Osteoblast (primary cell): ENCODE measurements around the gene PCDHA7. TPM values are rescaled to one million over a fixed set of nuclear protein-coding genes. Genes with fewer than 3 reads are reported as not detected.
"Not testable (repeated sequence)": the region's sequence is repeated elsewhere in the genome, so short reads cannot be mapped to it uniquely, and the experiment has no call there.

Experiments used
- DNase-seq: peaks from one replicate; pipeline ENCODE4 v3.0.0; 2011; ENCODE audit warnings: low spot score, mixed read lengths; ENCODE audit not compliant: insufficient read length; ENCODE audit errors: missing footprints
- H2AFZ ChIP-seq: 2 replicates; pipeline ENCODE4 v1.6.0; 2011; ENCODE audit warnings: mild to moderate bottlenecking, low read length
- H3K27ac ChIP-seq: 2 replicates; pipeline ENCODE4 v1.5.1; 2011; ENCODE audit warnings: mild to moderate bottlenecking, low read depth, low read length, moderate library complexity
- H3K27me3 ChIP-seq: 2 replicates; pipeline ENCODE4 v1.6.0; 2012; ENCODE audit warnings: mild to moderate bottlenecking, control low read depth, inconsistent platforms, low read length, moderate library complexity; ENCODE audit not compliant: insufficient read depth
- H3K36me3 ChIP-seq: 2 replicates; pipeline ENCODE4 v1.5.1; 2011; ENCODE audit warnings: mild to moderate bottlenecking, low read length, control low read depth, moderate library complexity; ENCODE audit not compliant: insufficient read depth
- H3K4me1 ChIP-seq: 2 replicates; pipeline ENCODE4 v1.5.1; 2011; ENCODE audit warnings: mild to moderate bottlenecking, low read length, control low read depth, moderate library complexity; ENCODE audit not compliant: insufficient read depth
- H3K4me2 ChIP-seq: 2 replicates; pipeline ENCODE4 v1.6.0; 2011; ENCODE audit warnings: mild to moderate bottlenecking, low read length; ENCODE audit not compliant: insufficient read depth
- H3K4me3 ChIP-seq: fragments of 200-600 bp; sonication (generic); 3 replicates; pipeline ENCODE4 v1.5.1; 2012; ENCODE audit warnings: mild to moderate bottlenecking, low read length, inconsistent platforms; ENCODE audit not compliant: insufficient read depth
- H3K79me2 ChIP-seq: 2 replicates; pipeline ENCODE4 v1.6.0; 2012; ENCODE audit warnings: mild to moderate bottlenecking, low read length, control low read depth, inconsistent platforms; ENCODE audit not compliant: insufficient read depth
- H3K9me3 ChIP-seq: 2 replicates; pipeline ENCODE4 v1.5.1; 2011; ENCODE audit warnings: low read depth, low read length, control low read depth
- H4K20me1 ChIP-seq: 2 replicates; pipeline ENCODE4 v1.6.0; 2012; ENCODE audit warnings: mild to moderate bottlenecking, low read length, control low read depth; ENCODE audit not compliant: insufficient read depth
- total RNA-seq: library from RNA; depleted of rRNA; stranded (reverse); fragments of >200 nt; gene quantifications from 2 replicates; pipeline ENCODE4 v1.2.3, GENCODE V29; 2012
- TF ChIP-seq, protein P1 (sequence below): IDR thresholded peaks from 2 replicates; pipeline ENCODE4 v1.5.1; 2011; ENCODE audit warnings: mild to moderate bottlenecking, low read depth, low read length, moderate library complexity; ENCODE audit errors: extremely low read depth

Gene PCDHA7
- total RNA-seq, 1 donor, result 0.72 TPM

DNA sequence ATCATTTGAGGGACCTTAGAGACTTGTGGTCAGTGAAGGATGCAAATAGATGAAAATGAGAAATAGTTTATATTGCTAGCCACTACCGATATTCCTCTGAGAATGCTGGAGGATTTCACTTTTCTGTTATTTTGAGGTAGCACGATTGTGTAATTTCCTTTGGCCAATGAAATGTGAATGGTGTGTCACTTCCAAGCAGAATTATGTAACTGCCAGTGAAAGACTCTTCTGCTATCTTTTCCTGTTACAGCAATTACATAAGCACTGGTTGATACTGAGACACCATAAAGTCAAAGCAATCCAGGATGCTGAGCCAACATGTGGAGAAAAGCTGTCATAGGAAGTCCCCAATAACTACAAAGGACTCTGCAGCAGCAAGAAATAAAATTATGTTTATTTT is 43.0 kb upstream of the PCDHA7 start:
- no peak overlapping the region for H3K27ac ChIP-seq
- no peaks in the 10 kb centered on the region for H3K79me2 ChIP-seq
- no peaks in the 10 kb centered on the region for H4K20me1 ChIP-seq
- TF ChIP-seq, protein P1, sequence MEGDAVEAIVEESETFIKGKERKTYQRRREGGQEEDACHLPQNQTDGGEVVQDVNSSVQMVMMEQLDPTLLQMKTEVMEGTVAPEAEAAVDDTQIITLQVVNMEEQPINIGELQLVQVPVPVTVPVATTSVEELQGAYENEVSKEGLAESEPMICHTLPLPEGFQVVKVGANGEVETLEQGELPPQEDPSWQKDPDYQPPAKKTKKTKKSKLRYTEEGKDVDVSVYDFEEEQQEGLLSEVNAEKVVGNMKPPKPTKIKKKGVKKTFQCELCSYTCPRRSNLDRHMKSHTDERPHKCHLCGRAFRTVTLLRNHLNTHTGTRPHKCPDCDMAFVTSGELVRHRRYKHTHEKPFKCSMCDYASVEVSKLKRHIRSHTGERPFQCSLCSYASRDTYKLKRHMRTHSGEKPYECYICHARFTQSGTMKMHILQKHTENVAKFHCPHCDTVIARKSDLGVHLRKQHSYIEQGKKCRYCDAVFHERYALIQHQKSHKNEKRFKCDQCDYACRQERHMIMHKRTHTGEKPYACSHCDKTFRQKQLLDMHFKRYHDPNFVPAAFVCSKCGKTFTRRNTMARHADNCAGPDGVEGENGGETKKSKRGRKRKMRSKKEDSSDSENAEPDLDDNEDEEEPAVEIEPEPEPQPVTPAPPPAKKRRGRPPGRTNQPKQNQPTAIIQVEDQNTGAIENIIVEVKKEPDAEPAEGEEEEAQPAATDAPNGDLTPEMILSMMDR, result no peak
- no peak overlapping the region for H3K4me3 ChIP-seq
- no peaks in the 10 kb centered on the region for H3K36me3 ChIP-seq
- H2AFZ ChIP-seq, result no peak overlapping the region
- no peak overlapping the region for H3K4me2 ChIP-seq
- peaks cover 4% of the 10 kb centered on the region for H3K9me3 ChIP-seq
- no peaks in the 10 kb centered on the region for H3K27me3 ChIP-seq
- no peaks in the 10 kb centered on the region for H3K4me1 ChIP-seq
- no peak for DNase-seq

GRCh38 chr5:140794595-140795258 is 39.3 kb upstream of the PCDHA7 start, which contains the start of gene PCDHA2:
TSS of gene PCDHA2 (plus strand) at chr5:140794852.
- Histone ChIP-seq H3K27ac (no peak within 1 kb of the TSS), H3K36me3 (no peaks in the 10 kb centered on the region), H3K4me1 (no peaks in the 10 kb centered on the region), H3K9me3 (no peaks in the 10 kb centered on the region), H3K27me3 (no peaks in the 10 kb centered on the region), H4K20me1 (no peaks in the 10 kb centered on the region), H3K79me2 (no peaks in the 10 kb centered on the region), H3K4me3 (no peak within 1 kb of the TSS), H3K4me2 (peak within 1 kb of the TSS; percentile 2), H2AFZ (no peak within 1 kb of the TSS)
- no peak for DNase-seq
- TF ChIP-seq, protein P1, result no peak

DNA sequence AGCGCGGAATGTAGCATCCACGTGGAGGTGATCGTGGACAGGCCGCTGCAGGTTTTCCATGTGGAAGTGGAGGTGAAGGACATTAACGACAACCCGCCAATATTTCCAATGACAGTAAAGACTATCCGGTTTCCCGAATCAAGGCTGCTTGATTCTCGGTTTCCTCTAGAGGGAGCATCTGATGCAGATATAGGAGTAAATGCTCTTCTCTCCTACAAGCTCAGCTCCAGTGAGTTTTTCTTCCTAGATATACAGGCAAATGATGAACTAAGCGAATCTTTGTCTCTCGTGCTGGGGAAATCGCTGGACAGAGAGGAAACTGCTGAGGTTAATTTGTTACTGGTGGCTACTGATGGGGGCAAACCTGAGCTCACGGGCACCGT is 38.8 kb upstream of the PCDHA7 start:
- no peaks in the 10 kb centered on the region for H3K36me3 ChIP-seq
- H3K4me3 ChIP-seq, result no peak overlapping the region
- H3K4me2 ChIP-seq, result peak overlapping the region; percentile 2
- no peaks in the 10 kb centered on the region for H3K79me2 ChIP-seq
- H4K20me1 ChIP-seq, result no peaks in the 10 kb centered on the region
- H3K27ac ChIP-seq, result no peak overlapping the region
- no peaks in the 10 kb centered on the region for H3K9me3 ChIP-seq
- H3K4me1 ChIP-seq, result no peaks in the 10 kb centered on the region
- H2AFZ ChIP-seq, result no peak overlapping the region
- no peaks in the 10 kb centered on the region for H3K27me3 ChIP-seq
- DNase-seq, result peak; percentile 88
- TF ChIP-seq, protein P1, result peak; percentile 20

GRCh38 chr5:140796072-140796717 is 37.9 kb upstream of the PCDHA7 start:
- not testable (repeated sequence) for H3K27ac ChIP-seq, H2AFZ ChIP-seq, H3K4me1 ChIP-seq, H3K27me3 ChIP-seq, H3K4me3 ChIP-seq, H3K79me2 ChIP-seq, H3K36me3 ChIP-seq, DNase-seq, H4K20me1 ChIP-seq, H3K4me2 ChIP-seq, H3K9me3 ChIP-seq
